ENCODE results near the gene PTPN3. TPM values are rescaled to one million over a fixed set of nuclear protein-coding genes. Genes with fewer than 3 reads are reported as not detected.

PTPN3 gene
- total RNA-seq, 1 donor from 2014 or later: 2.4 TPM

GRCh38 chr9:109497226-109498153 is 617 bp downstream of the PTPN3 start:
- Histone ChIP-seq H4K20me1 (ENCODE audit: low read depth) (peaks cover 6% of the 10 kb centered on the region), H3F3A (ENCODE audit: low read depth) (peaks cover 13% of the 10 kb centered on the region), H3K4me1 (no peaks in the 10 kb centered on the region), H3K36me3 (no peaks in the 10 kb centered on the region), H3K4me2 (peak overlapping the region; percentile 85), H3K4me3 (peak overlapping the region; percentile 61), H3K27ac (no peak overlapping the region), H3K9me3 (ENCODE audit: low read depth) (no peaks in the 10 kb centered on the region), H3K9ac (no peak overlapping the region), H3K79me2 (ENCODE audit: low read depth) (no peaks in the 10 kb centered on the region), H3K27me3 (peaks cover 80% of the 10 kb centered on the region), H2AFZ (replicated peaks) (peak overlapping the region; percentile 84)
- Mint-ChIP-seq H3K9me3 (no peaks in the 10 kb centered on the region), H3K27ac (no peak overlapping the region), H3K4me1 (peaks cover 14% of the 10 kb centered on the region), H3K4me3 (peak overlapping the region; percentile 84), H3K27me3 (ENCODE audit: insufficient read depth, low read depth) (peaks cover 63% of the 10 kb centered on the region), H3K36me3 (no peaks in the 10 kb centered on the region)
- DNase-seq (ENCODE audit: low spot score): peak; percentile 49
- TF ChIP-seq EZH2phosphoT487 (IDR thresholded peaks at IDR 0.05): peak; percentile 81
- peak; percentile 87 for TF ChIP-seq EZH2 (IDR thresholded peaks at IDR 0.05)
- TF ChIP-seq CTCF (IDR thresholded peaks at IDR 0.05): no peak

GRCh38 chr9:109496841-109497225 is 1.3 kb downstream of the PTPN3 start:
- Histone ChIP-seq H4K20me1 (ENCODE audit: low read depth) (peaks cover 6% of the 10 kb centered on the region), H3K27ac (no peak overlapping the region), H3K27me3 (peaks cover 74% of the 10 kb centered on the region), H3K4me1 (no peaks in the 10 kb centered on the region), H3K79me2 (ENCODE audit: low read depth) (no peaks in the 10 kb centered on the region), H3K9me3 (ENCODE audit: low read depth) (no peaks in the 10 kb centered on the region), H3K4me2 (no peak overlapping the region), H3F3A (ENCODE audit: low read depth) (peaks cover 13% of the 10 kb centered on the region), H2AFZ (replicated peaks) (no peak overlapping the region), H3K36me3 (no peaks in the 10 kb centered on the region), H3K4me3 (no peak overlapping the region), H3K9ac (no peak overlapping the region)
- peak overlapping the region; percentile 84 for H3K4me3 Mint-ChIP-seq
- no peak overlapping the region for H3K27ac Mint-ChIP-seq
- no peak for DNase-seq (ENCODE audit: low spot score)
- H3K27me3 Mint-ChIP-seq (ENCODE audit: insufficient read depth, low read depth): peaks cover 59% of the 10 kb centered on the region
- no peaks in the 10 kb centered on the region for H3K36me3 Mint-ChIP-seq
- H3K4me1 Mint-ChIP-seq: peaks cover 14% of the 10 kb centered on the region
- TF ChIP-seq EZH2 (IDR thresholded peaks at IDR 0.05) (no peak), EZH2phosphoT487 (IDR thresholded peaks at IDR 0.05) (no peak), CTCF (IDR thresholded peaks at IDR 0.05) (no peak)
- H3K9me3 Mint-ChIP-seq: no peaks in the 10 kb centered on the region

- Histone ChIP-seq H3K79me2 (ENCODE audit: low read depth) (no peaks in the 10 kb centered on the region), H3K9ac (no peak overlapping the region), H3K4me1 (no peaks in the 10 kb centered on the region), H3K4me2 (no peak overlapping the region), H4K20me1 (ENCODE audit: low read depth) (peaks cover 6% of the 10 kb centered on the region), H3K9me3 (ENCODE audit: low read depth) (no peaks in the 10 kb centered on the region), H2AFZ (replicated peaks) (no peak overlapping the region), H3K4me3 (no peak overlapping the region), H3K27me3 (peaks cover 68% of the 10 kb centered on the region), H3K36me3 (no peaks in the 10 kb centered on the region), H3K27ac (no peak overlapping the region), H3F3A (ENCODE audit: low read depth) (peaks cover 13% of the 10 kb centered on the region)
- H3K4me3 Mint-ChIP-seq: peak overlapping the region; percentile 84
- no peak for DNase-seq (ENCODE audit: low spot score)
- H3K27ac Mint-ChIP-seq: no peak overlapping the region
- peaks cover 14% of the 10 kb centered on the region for H3K4me1 Mint-ChIP-seq
- no peaks in the 10 kb centered on the region for H3K9me3 Mint-ChIP-seq
- no peaks in the 10 kb centered on the region for H3K36me3 Mint-ChIP-seq
- TF ChIP-seq CTCF (IDR thresholded peaks at IDR 0.05) (no peak), EZH2 (IDR thresholded peaks at IDR 0.05) (no peak), EZH2phosphoT487 (IDR thresholded peaks at IDR 0.05) (no peak)
- H3K27me3 Mint-ChIP-seq (ENCODE audit: insufficient read depth, low read depth): peaks cover 55% of the 10 kb centered on the region
These were observed 1.9 kb downstream of the PTPN3 start for GRCh38 chr9:109496218-109496617.
